Measurements from ENCODE around the gene TNC. TPM values are rescaled to one million over a fixed set of nuclear protein-coding genes. Genes with fewer than 3 reads are reported as not detected.

TNC gene
- total RNA-seq, 2 experiments from 2014 or later = 0.03 TPM; not detected in 1

DNA sequence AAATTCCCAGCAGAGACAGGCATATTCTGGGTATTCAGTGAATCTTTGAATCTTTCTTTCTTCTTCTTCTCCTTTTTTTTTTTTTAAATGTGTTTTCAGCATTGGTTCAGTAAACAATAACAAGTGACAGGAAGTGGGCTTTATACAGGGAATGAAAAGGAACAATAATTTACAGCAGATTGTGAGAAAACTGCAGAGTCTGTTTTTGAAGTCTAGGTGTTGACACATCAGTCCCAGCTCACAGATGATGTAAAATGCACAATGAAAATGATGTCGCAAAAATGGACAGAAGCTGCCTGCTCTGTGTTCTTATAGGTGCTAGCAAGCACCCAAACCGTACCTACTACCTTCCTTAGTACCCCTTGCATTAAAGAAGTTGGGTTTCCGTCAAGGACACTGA is 38.8 kb downstream of the TNC start:
- Mint-ChIP-seq H3K27me3 (peaks cover 15% of the 10 kb centered on the region), H3K4me3 (no peak overlapping the region)

DNA sequence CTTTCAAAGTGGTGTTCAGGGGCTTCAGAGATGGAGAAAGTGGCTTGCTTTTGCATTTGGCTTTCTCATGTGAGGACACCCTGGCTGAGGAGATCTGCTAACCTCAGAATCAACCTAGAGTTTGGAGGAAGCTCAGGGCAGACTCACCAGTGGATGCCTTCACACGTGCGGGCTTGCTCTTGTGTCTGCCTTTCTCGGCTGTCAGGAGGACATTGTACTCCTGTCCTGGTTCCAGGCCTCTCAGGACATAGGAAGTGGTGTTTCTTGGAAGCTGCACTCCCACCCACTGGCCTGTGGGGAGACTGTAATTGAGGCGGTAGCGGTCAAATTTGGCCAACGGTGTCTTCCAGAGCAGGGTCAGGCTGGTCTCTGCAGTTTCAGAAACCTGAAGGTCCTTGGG is 44.5 kb downstream of the TNC start:
- peaks cover 26% of the 10 kb centered on the region for H3K27me3 Mint-ChIP-seq
- no peak overlapping the region for H3K4me3 Mint-ChIP-seq
- no peak overlapping the region for H3K27ac Mint-ChIP-seq
- H3K4me1 Mint-ChIP-seq = peaks cover 2% of the 10 kb centered on the region
- no peaks in the 10 kb centered on the region for H3K36me3 Mint-ChIP-seq
- ATAC-seq (ENCODE audit: low read depth) (no peak), DNase-seq (no peak)
- H3K9me3 Mint-ChIP-seq = no peaks in the 10 kb centered on the region
- POLR2A ChIA-PET = no interaction called here

More for the DNA sequence above, 38.8 kb downstream of the TNC start:
- DNase-seq = no peak
- Mint-ChIP-seq H3K27ac (no peak overlapping the region), H3K9me3 (no peaks in the 10 kb centered on the region), H3K4me1 (peaks cover 2% of the 10 kb centered on the region), H3K36me3 (no peaks in the 10 kb centered on the region)
- no peak for ATAC-seq (ENCODE audit: low read depth)
- POLR2A ChIA-PET = no interaction called here

DNA sequence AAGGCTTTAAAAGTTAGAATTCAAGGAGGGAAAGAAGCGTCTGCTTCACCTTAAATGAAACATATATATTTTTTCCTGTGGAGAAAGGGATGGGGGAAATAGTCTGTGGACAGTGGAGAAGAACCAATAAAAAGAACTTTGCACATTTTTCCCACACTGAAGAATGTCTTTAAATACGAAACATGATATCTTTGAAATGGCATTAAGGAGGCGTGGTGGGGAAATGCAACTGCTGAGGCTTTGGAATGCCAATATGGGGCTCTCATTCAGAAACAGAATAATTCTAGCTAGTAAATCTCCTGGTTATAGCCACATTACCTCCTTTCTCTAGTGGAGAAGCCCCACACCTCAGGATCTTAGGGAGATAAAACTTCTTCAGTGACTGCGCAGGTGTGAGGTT is 46.8 kb downstream of the TNC start:
- H3K27ac Mint-ChIP-seq = no peak overlapping the region
- H3K4me1 Mint-ChIP-seq = no peaks in the 10 kb centered on the region
- ATAC-seq (ENCODE audit: low read depth) (no peak), DNase-seq (no peak)
- H3K27me3 Mint-ChIP-seq = peaks cover 30% of the 10 kb centered on the region
- H3K4me3 Mint-ChIP-seq = no peak overlapping the region
- H3K9me3 Mint-ChIP-seq = no peaks in the 10 kb centered on the region
- POLR2A ChIA-PET = no interaction called here
- H3K36me3 Mint-ChIP-seq = no peaks in the 10 kb centered on the region

DNA sequence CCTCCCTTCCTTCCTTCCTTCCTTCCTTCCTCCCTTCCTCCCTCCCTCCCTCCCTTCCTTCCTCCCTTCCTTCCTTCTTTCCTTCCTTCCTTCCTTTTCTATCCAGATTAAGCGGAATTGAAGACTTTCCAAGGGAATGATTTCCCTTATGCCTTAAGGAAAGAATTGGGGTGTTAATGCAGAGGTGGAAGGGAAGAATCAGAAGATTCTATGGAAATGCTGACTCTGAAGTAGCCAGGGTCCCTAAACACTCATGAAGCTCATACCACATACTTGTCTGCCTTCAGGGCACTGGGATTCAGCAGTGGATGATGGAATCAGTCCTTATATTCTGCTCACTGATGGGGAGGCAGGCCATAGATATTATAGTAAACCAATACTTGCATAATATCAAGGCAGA is 48.2 kb downstream of the TNC start:
- POLR2A ChIA-PET = no interaction called here
- H3K36me3 Mint-ChIP-seq = no peaks in the 10 kb centered on the region

DNA sequence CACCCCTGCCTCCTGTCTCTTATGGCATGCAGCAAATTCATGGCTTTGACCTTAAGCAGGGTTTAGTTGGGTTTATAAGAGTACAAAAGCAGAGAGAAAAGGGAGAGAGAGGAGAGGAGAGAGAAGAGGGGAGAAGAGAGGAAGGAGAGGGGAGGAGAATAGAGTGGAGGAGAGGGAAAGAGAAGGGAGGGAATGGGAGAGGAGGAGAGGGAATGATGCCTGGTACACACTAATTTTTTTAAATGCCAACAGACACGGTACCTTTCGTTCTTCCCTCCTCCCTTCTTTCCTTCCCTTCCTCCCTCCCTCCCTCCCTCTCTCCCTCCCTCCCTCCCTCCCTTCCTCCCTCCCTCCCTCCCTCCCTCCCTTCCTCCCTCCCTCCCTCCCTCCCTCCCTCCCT is 48.7 kb downstream of the TNC start:
- Mint-ChIP-seq H3K27ac (no peak overlapping the region), H3K4me1 (no peaks in the 10 kb centered on the region), H3K27me3 (peaks cover 35% of the 10 kb centered on the region), H3K4me3 (no peak overlapping the region), H3K9me3 (no peaks in the 10 kb centered on the region), H3K36me3 (no peaks in the 10 kb centered on the region)
- ATAC-seq (ENCODE audit: low read depth) (no peak), DNase-seq (no peak)
- POLR2A ChIA-PET = no interaction called here

More for the DNA sequence above, 48.2 kb downstream of the TNC start:
- no peak overlapping the region for H3K4me3 Mint-ChIP-seq
- H3K9me3 Mint-ChIP-seq = no peaks in the 10 kb centered on the region
- DNase-seq (no peak), ATAC-seq (ENCODE audit: low read depth) (no peak)
- H3K27ac Mint-ChIP-seq = no peak overlapping the region
- H3K4me1 Mint-ChIP-seq = no peaks in the 10 kb centered on the region
- H3K27me3 Mint-ChIP-seq = peaks cover 35% of the 10 kb centered on the region

DNA sequence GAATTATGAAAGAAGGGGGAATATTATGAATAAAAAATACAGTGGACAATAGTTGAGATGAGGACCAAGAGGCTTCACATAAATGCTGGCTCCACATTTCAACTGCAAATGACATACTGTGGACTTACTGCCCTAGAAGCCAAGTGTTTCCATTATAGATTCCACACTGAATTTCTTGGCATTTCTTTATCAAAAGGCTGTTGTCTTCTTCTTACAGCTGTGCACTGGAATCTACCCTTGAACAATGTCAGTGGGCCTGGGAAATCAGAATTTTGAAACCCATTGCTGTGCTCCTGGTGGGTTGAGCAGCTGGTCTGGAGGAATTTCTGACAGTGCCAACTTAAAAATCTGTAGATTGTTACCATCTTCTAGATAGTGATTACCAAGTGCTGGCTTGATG is 49.9 kb downstream of the TNC start:
- no peak overlapping the region for H3K27ac Mint-ChIP-seq
- ATAC-seq (ENCODE audit: low read depth) (no peak), DNase-seq (no peak)
- no peaks in the 10 kb centered on the region for H3K9me3 Mint-ChIP-seq
- H3K4me1 Mint-ChIP-seq = no peaks in the 10 kb centered on the region
- POLR2A ChIA-PET = interaction anchor here (0.7 kb wide), 1 partner anchor 1010 kb away, joined by 3 read pairs; no protein-coding TSS in a partner anchor
- H3K36me3 Mint-ChIP-seq = no peaks in the 10 kb centered on the region
- H3K27me3 Mint-ChIP-seq = peaks cover 35% of the 10 kb centered on the region
- H3K4me3 Mint-ChIP-seq = no peak overlapping the region

DNA sequence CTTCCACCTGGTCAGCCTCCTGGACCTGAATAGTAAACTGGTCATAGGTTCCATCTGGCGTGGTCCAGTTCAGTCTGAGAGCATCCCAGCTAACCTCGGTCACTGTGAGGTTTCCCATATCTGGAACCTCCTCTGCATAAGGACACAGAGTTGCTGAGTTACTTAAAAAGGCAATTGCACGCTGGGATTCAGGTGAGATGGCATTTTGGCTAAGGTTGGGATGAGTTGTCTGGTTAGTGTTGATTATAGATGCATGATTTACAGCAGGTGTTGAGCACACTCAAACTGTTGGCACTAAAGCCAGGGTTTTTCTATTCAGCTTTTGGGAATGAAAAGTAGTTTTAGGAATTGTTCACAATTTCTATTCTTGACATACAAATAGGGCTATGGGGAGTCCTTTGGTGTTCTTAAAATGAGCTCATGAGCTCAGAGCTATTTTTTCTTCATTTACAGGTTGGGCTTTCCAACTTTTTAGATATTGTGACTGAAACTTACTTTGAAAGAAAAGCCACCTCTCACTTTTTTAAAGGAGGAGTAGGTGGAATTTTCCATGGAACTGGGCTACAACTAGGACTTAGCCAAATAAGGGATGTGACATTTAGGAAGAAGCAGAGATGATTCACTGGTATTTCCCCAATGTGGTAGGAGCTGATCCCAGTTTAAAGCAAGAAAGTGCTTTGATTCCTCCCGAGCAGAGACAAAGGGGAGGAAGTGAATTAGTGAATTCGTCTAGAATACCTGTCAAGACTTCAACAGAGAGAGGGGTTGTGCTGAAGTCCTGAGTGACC is 54.7 kb downstream of the TNC start:
- no peaks in the 10 kb centered on the region for H3K36me3 Mint-ChIP-seq
- DNase-seq (no peak), ATAC-seq (ENCODE audit: low read depth) (no peak)
- POLR2A ChIA-PET = no interaction called here
- H3K27me3 Mint-ChIP-seq = peaks cover 21% of the 10 kb centered on the region
- no peak overlapping the region for H3K4me3 Mint-ChIP-seq
- no peaks in the 10 kb centered on the region for H3K4me1 Mint-ChIP-seq
- no peak overlapping the region for H3K27ac Mint-ChIP-seq
- H3K9me3 Mint-ChIP-seq = no peaks in the 10 kb centered on the region

DNA sequence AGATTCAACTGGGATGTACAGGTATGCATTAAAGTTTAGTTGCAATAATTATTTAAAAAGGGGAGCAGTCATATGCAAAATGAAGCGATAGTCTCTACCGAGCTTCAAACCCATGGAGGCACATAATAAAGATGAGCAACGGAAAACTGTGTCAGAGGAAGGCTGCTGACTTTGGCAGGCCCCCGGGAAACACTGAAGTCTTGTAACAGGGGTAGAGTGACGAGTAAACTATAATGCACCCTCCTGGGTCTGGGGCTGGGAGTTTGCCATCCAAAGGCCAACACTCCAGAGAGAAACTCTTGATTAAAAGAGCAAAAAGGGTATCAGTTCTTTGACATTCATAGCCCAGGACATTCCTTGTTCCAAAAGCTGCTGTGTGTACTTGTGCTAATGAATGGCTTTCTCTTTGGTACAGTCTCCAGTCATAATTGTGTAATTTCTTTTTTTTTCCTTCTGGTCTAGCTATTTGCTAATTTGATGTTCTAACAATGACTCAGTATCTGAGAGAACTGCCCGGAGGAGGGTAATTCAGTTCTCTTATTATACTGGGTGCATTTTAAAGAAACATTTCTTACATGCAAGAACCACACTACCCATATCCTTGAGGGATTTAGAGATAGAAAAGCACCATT is 59.2 kb downstream of the TNC start:
- POLR2A ChIA-PET = no interaction called here
- Mint-ChIP-seq H3K4me3 (no peak overlapping the region), H3K9me3 (no peaks in the 10 kb centered on the region), H3K27ac (no peak overlapping the region), H3K27me3 (peaks cover 33% of the 10 kb centered on the region), H3K36me3 (no peaks in the 10 kb centered on the region), H3K4me1 (no peaks in the 10 kb centered on the region)
- ATAC-seq (ENCODE audit: low read depth) (no peak), DNase-seq (no peak)

DNA sequence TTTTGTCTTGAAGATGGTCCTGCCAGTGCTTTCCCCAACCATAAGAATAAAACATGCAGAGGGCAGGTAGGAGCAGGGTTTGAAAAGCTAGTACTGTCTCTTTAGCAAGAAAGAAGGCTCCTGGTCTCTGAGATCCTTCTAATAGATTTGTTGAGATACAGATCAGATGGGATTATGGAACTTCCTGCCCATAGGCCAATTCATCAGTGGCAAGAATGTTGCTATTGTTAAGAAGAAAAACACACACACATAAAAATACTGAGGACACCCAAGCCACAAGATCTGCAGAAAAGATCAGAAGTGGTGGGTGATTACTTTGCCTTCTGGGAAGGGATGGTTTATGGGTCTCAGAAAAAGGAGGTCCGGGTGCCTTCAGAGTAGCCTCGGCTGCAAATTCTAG is 59.8 kb downstream of the TNC start:
- Mint-ChIP-seq H3K36me3 (no peaks in the 10 kb centered on the region), H3K4me1 (no peaks in the 10 kb centered on the region), H3K27me3 (peaks cover 33% of the 10 kb centered on the region), H3K27ac (no peak overlapping the region), H3K9me3 (no peaks in the 10 kb centered on the region), H3K4me3 (no peak overlapping the region)
- POLR2A ChIA-PET = no interaction called here
- DNase-seq (no peak), ATAC-seq (ENCODE audit: low read depth) (no peak)

DNA sequence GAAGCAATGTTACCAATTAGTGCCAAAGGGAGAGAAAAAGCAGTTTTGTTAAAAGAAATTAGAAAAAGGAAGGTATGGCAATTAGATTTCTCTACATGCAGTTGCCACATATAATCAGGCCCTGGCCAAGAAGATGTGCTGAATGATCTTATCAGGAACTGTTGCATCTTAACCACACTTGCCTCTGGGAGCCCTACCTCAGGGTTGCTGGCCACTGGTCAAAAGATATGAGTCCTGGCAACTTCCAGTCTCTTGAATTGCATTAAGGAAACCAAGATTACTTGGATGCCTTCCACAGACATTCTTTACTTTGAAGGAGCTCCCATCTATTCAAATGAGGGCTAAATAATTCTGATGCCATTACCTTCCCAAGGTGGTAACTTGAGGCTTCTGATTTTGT is 60.4 kb downstream of the TNC start:
- H3K4me1 Mint-ChIP-seq = no peaks in the 10 kb centered on the region
- no peak for DNase-seq
- peaks cover 39% of the 10 kb centered on the region for H3K27me3 Mint-ChIP-seq
- no peak overlapping the region for H3K27ac Mint-ChIP-seq
- no peaks in the 10 kb centered on the region for H3K36me3 Mint-ChIP-seq
- no peak for ATAC-seq (ENCODE audit: low read depth)
- no peaks in the 10 kb centered on the region for H3K9me3 Mint-ChIP-seq
- POLR2A ChIA-PET = no interaction called here
- no peak overlapping the region for H3K4me3 Mint-ChIP-seq

DNA sequence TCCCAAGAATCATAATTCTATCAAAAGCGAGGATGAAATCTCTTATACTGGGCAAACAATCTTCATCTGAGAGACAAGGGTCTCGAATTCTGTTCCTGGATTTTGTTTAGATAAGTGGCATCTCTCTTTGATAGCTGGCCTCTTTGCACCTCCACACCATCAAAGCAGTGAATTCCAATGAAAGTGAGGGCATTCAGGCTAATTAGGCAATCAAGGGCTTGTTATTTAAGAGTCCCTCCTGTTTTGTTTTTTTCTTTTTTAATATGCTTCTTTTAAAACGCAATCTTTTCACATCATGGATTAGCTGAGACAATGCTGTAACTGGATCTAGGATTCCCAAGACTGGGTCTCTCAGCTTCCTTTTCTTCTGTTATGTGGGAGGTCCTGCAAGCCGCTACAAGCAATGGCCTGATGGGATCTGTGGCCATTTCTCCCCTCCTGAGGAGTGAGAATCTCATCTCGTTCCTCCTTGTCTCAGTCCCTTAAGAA is 67.9 kb downstream of the TNC start:
- no peaks in the 10 kb centered on the region for H3K9me3 Mint-ChIP-seq
- H3K4me1 Mint-ChIP-seq = no peaks in the 10 kb centered on the region
- ATAC-seq (ENCODE audit: low read depth) (no peak), DNase-seq (no peak)
- H3K4me3 Mint-ChIP-seq = no peak overlapping the region
- H3K27me3 Mint-ChIP-seq = peaks cover 41% of the 10 kb centered on the region
- POLR2A ChIA-PET = no interaction called here
- no peaks in the 10 kb centered on the region for H3K36me3 Mint-ChIP-seq
- H3K27ac Mint-ChIP-seq = no peak overlapping the region

DNA sequence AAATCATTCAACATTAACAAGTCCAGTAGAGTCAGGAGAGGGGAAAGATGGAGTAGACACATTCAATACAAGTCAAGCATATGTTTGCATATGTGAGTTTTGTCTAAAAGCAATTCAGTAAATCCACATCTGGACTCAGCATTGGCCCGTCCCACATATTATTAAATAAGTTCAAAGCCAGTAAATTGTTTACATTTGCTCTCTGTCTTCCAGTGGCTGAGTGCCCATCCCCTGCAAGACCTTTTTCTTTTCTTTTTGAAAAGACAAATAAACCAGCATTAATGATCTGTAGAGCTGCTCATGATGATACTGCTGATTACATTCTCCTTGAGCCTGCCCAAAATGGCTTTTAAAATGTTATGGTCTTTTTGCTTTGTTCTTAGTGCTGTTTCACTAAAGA is 71.1 kb downstream of the TNC start:
- ATAC-seq (ENCODE audit: low read depth) = no peak
- peaks cover 6% of the 10 kb centered on the region for H3K4me1 Mint-ChIP-seq
- no peak overlapping the region for H3K27ac Mint-ChIP-seq
- H3K27me3 Mint-ChIP-seq = peaks cover 21% of the 10 kb centered on the region
- peaks cover 2% of the 10 kb centered on the region for H3K36me3 Mint-ChIP-seq
- no peak for DNase-seq
- H3K9me3 Mint-ChIP-seq = no peaks in the 10 kb centered on the region
- no peak overlapping the region for H3K4me3 Mint-ChIP-seq
- POLR2A ChIA-PET = no interaction called here

DNA sequence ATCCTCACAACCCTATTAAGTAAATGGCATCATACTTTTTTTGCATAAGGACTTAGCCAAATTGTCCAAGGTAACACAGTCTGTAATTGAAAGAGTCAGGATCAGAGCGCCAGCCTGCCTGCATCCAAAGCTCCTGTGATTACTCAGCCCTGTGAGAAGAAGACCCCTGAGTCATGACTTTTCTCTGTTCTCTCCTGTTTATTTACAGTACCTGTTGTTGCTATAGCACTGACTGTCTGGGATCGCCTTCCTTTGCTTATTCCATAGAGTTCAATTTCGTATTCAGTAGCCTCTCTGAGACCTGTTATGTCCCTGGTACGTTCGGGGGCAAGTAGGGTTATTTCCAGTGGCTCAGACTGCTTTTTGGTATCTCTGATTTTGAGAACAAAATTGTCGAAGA is 71.8 kb downstream of the TNC start:
- POLR2A ChIA-PET = no interaction called here
- DNase-seq (no peak), ATAC-seq (ENCODE audit: low read depth) (no peak)
- Mint-ChIP-seq H3K4me3 (no peak overlapping the region), H3K36me3 (peaks cover 2% of the 10 kb centered on the region), H3K9me3 (no peaks in the 10 kb centered on the region), H3K27me3 (peaks cover 19% of the 10 kb centered on the region), H3K4me1 (peaks cover 6% of the 10 kb centered on the region), H3K27ac (no peak overlapping the region)

DNA sequence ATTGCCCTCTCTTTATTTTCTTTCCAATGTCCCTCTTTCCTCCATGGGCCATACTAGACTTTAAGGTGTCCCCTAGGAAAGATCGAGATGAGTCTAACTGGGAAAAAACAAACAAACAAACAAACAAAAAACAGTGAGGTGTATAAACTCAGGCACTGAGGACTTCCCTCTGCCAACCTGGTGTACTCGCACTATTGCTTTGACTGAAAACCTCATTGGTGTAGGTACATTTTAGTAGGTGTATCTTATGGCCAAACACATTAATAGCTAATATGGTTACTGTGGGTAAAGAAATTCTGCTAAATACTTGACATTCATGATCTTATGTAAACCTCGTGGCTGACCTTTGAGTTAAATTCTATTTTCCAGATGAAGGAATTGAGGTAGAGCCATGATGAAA is 74.3 kb downstream of the TNC start:
- peaks cover 9% of the 10 kb centered on the region for H3K4me1 Mint-ChIP-seq
- peaks cover 2% of the 10 kb centered on the region for H3K36me3 Mint-ChIP-seq
- DNase-seq = no peak
- H3K4me3 Mint-ChIP-seq = no peak overlapping the region
- no peaks in the 10 kb centered on the region for H3K9me3 Mint-ChIP-seq
- H3K27ac Mint-ChIP-seq = no peak overlapping the region
- peaks cover 2% of the 10 kb centered on the region for H3K27me3 Mint-ChIP-seq
- POLR2A ChIA-PET = no interaction called here
- ATAC-seq (ENCODE audit: low read depth) = no peak
